Endothelial cell (in vitro differentiated cells): ENCODE measurements around the gene LGALS13. TPM values are rescaled to one million over a fixed set of nuclear protein-coding genes. Genes with fewer than 3 reads are reported as not detected.

Source experiments
- DNase-seq: peaks from one replicate; pipeline ENCODE4 v3.0.0; 2021; ENCODE audit warnings: low spot score
- H3K27ac Mint-ChIP-seq: one replicate; pipeline ENCODE4 v1.8.0; 2021; ENCODE audit warnings: mixed read lengths, inconsistent platforms; ENCODE audit not compliant: unreplicated experiment
- H3K27me3 Mint-ChIP-seq: one replicate; pipeline ENCODE4 v1.8.0; 2021; ENCODE audit warnings: mild to moderate bottlenecking, moderate library complexity, mixed read lengths, inconsistent platforms; ENCODE audit not compliant: unreplicated experiment
- H3K36me3 Mint-ChIP-seq: one replicate; pipeline ENCODE4 v1.8.0; 2021; ENCODE audit warnings: mild to moderate bottlenecking, low read depth, mixed read lengths, inconsistent platforms; ENCODE audit not compliant: unreplicated experiment
- H3K4me1 Mint-ChIP-seq: one replicate; pipeline ENCODE4 v1.8.0; 2021; ENCODE audit warnings: mild to moderate bottlenecking, mixed read lengths, inconsistent platforms; ENCODE audit not compliant: unreplicated experiment
- H3K4me3 Mint-ChIP-seq: one replicate; pipeline ENCODE4 v1.8.0; 2021; ENCODE audit warnings: mild to moderate bottlenecking, mixed read lengths, inconsistent platforms; ENCODE audit not compliant: unreplicated experiment
- H3K9me3 Mint-ChIP-seq: one replicate; pipeline ENCODE4 v1.8.0; 2021; ENCODE audit warnings: mixed read lengths, inconsistent platforms; ENCODE audit not compliant: unreplicated experiment
- long read RNA-seq: library from polyadenylated mRNA; unstranded; transcript quantifications from one replicate; pipeline ENCODE4 v2.0.0, GENCODE V29; 2020; ENCODE audit not compliant: unreplicated experiment
- total RNA-seq: library from RNA; stranded (reverse); fragmentation: NEBNext Ultra II Directional; extraction: Animal tissue kit (Norgen Biotek cat#: 25700); gene quantifications from one replicate; pipeline ENCODE4 v1.2.1, GENCODE V29; 2021; ENCODE audit not compliant: unreplicated experiment
- TF ChIP-seq, protein P1 (sequence below): fragments of 200-600 bp; sonication (generic); IDR thresholded peaks from one replicate; pipeline ENCODE4 v1.5.0; 2021; ENCODE audit warnings: antibody characterized with exemption; ENCODE audit not compliant: unreplicated experiment

LGALS13 gene, protein sequence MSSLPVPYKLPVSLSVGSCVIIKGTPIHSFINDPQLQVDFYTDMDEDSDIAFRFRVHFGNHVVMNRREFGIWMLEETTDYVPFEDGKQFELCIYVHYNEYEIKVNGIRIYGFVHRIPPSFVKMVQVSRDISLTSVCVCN
- total RNA-seq: not detected
- long read RNA-seq: 0 reads

DNA sequence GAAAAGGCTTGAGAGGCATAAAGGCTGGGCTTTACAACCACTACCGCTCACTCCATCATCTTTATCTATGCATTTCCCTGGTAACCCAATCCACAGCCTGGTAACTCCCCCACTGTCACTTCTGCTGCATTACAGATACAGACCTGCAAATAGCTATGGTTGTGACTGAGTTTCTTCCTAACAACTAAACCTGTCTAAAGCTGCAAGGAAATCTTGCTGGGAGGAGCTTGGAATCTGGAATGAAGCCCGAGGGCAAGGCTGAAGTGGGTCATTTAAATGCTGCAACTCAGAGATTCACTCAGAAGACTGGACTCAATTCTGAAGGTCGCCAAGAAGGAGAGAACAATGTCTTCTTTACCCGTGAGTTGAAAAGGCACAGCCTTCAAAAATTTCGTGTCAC is at the start of gene LGALS13:
TSS of gene LGALS13 (plus strand) at position 301 of the 400 bp plus-strand sequence. CDS start at position 346, 45 bp downstream.
- H3K4me3 Mint-ChIP-seq: no peak within 1 kb of the TSS
- H3K36me3 Mint-ChIP-seq: no peaks in the 10 kb centered on the region
- peaks cover under 1% of the 10 kb centered on the region for H3K4me1 Mint-ChIP-seq
- H3K9me3 Mint-ChIP-seq: no peaks in the 10 kb centered on the region
- H3K27ac Mint-ChIP-seq: no peak within 1 kb of the TSS
- TF ChIP-seq, protein P1, sequence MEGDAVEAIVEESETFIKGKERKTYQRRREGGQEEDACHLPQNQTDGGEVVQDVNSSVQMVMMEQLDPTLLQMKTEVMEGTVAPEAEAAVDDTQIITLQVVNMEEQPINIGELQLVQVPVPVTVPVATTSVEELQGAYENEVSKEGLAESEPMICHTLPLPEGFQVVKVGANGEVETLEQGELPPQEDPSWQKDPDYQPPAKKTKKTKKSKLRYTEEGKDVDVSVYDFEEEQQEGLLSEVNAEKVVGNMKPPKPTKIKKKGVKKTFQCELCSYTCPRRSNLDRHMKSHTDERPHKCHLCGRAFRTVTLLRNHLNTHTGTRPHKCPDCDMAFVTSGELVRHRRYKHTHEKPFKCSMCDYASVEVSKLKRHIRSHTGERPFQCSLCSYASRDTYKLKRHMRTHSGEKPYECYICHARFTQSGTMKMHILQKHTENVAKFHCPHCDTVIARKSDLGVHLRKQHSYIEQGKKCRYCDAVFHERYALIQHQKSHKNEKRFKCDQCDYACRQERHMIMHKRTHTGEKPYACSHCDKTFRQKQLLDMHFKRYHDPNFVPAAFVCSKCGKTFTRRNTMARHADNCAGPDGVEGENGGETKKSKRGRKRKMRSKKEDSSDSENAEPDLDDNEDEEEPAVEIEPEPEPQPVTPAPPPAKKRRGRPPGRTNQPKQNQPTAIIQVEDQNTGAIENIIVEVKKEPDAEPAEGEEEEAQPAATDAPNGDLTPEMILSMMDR: no peak
- DNase-seq: no peak
- H3K27me3 Mint-ChIP-seq: peaks cover 5% of the 10 kb centered on the region

DNA sequence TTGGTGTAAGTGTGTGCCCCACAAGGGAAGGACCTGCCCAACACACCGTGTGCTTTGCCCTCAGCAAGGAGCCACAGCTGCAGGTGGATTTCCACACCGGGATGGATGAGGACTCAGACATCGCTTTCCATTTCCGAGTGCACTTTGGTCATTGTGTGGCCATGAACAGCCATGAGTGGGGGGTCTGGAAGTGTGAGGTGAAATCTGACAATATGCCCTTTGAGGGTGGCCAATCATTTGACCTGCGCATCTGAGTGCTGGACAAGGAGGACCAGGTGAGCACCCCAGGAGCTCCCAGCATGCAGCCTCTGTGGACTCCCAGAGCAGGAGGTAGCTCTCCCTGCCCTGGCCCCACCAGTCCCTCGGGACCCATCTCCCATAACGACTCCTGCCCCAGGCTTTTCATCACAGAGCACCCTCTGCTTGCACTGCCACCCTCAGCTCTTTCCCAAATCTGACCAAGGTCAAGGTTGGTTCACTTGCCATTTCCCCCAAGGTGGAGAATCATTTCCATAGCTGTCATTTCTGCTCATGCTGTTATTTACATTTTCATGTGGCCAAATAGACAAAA is 49.2 kb upstream of the LGALS13 start:
- Mint-ChIP-seq H3K27me3 (no peaks in the 10 kb centered on the region), H3K27ac (no peak overlapping the region), H3K36me3 (no peaks in the 10 kb centered on the region), H3K9me3 (no peaks in the 10 kb centered on the region), H3K4me1 (no peaks in the 10 kb centered on the region), H3K4me3 (no peak overlapping the region)
- no peak for DNase-seq
- TF ChIP-seq, protein P1: no peak

DNA sequence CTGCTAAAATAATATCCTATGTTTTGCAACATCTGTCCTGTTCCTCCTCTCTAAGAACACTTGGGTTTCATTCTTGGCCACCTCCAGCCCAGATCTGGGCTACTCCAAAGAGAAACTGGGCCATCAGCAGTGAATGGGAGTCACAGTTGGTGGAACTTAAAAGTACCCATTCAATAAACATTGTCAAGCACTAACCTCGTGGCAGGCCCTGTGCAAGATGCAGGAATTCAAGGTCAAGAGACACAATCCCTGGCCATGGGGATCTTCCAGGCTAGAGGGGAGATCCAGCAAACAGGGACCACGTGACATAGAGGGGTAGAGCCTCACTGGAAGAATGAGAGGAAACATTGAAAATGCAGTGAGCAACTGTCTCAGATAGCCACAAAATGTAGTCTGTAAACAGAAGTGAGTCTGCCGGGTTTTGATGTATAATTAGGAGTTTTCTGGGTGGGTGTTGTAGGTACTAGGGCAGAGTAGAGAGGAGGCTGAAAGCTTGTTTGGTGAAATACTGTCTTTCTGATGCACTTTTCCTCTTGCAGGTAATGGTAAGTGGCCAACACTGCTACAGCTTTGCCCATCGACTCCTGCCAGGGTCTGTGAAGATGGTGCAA is 47.5 kb upstream of the LGALS13 start:
- no peak for DNase-seq
- TF ChIP-seq, protein P1: no peak
- Mint-ChIP-seq H3K9me3 (no peaks in the 10 kb centered on the region), H3K27ac (no peak overlapping the region), H3K36me3 (no peaks in the 10 kb centered on the region), H3K4me1 (no peaks in the 10 kb centered on the region), H3K4me3 (no peak overlapping the region), H3K27me3 (no peaks in the 10 kb centered on the region)

DNA sequence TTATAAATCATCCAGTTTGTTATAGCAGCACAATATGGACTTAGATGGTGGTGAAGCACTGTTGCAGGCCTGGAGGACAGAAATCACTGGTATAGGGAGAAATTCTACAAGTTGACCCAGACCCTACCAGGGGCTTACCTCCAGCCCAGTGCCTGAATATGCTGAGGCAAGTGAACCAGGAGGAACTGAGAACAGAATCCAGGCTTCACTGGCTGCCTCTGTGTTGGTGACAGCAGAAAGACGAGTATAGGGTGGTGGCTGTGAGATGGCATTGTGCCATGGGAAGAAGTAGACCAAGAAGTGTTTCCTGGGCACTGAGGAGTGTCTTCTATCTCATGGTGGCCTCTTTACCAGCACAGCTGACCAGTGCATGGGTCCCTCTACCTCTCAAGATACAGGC is 46.4 kb upstream of the LGALS13 start:
- TF ChIP-seq, protein P1: no peak
- no peak overlapping the region for H3K27ac Mint-ChIP-seq
- no peaks in the 10 kb centered on the region for H3K36me3 Mint-ChIP-seq
- no peak for DNase-seq
- H3K9me3 Mint-ChIP-seq: no peaks in the 10 kb centered on the region
- H3K27me3 Mint-ChIP-seq: no peaks in the 10 kb centered on the region
- H3K4me1 Mint-ChIP-seq: no peaks in the 10 kb centered on the region
- H3K4me3 Mint-ChIP-seq: no peak overlapping the region
